BLaER1 (cell line): Measurements from ENCODE around the gene PRAME.

Source experiments
- H3K27ac ChIP-seq: shearing (Covaris generic); formaldehyde crosslinking; 2 replicates; pipeline ENCODE4 v1.8.1; 2022
- H3K27me3 ChIP-seq: shearing (Covaris generic); formaldehyde crosslinking; 2 replicates; pipeline ENCODE4 v1.8.1; 2022
- H3K36me3 ChIP-seq: shearing (Covaris generic); formaldehyde crosslinking; 2 replicates; pipeline ENCODE4 v1.8.1; 2022
- H3K4me1 ChIP-seq: shearing (Covaris generic); formaldehyde crosslinking; 2 replicates; pipeline ENCODE4 v1.8.1; 2022
- H3K4me2 ChIP-seq: shearing (Covaris generic); formaldehyde crosslinking; 2 replicates; pipeline ENCODE4 v1.8.1; 2022
- H3K4me3 ChIP-seq: shearing (Covaris generic); formaldehyde crosslinking; 2 replicates; pipeline ENCODE4 v1.8.1; 2022
- H3K9ac ChIP-seq: shearing (Covaris generic); formaldehyde crosslinking; 2 replicates; pipeline ENCODE4 v1.8.1; 2022
- H3K9me3 ChIP-seq: shearing (Covaris generic); formaldehyde crosslinking; 2 replicates; pipeline ENCODE4 v1.8.1; 2022
- H4K20me1 ChIP-seq: shearing (Covaris generic); formaldehyde crosslinking; 2 replicates; pipeline ENCODE4 v1.8.1; 2022
- Cebpa-rat ChIP-seq: shearing (Covaris generic); IDR thresholded peaks from 2 replicates; pipeline ENCODE4 v1.8.1; 2022

Gene PRAME

GRCh38 chr22:22553141-22553540 is 5.9 kb downstream of the PRAME start:
- Histone ChIP-seq H3K27me3 (no peaks in the 10 kb centered on the region), H3K4me1 (peaks cover 7% of the 10 kb centered on the region), H3K9me3 (peaks cover 9% of the 10 kb centered on the region), H3K27ac (no peak overlapping the region), H3K36me3 (no peaks in the 10 kb centered on the region), H4K20me1 (no peaks in the 10 kb centered on the region), H3K4me2 (no peak overlapping the region), H3K9ac (no peak overlapping the region), H3K4me3 (no peak overlapping the region)
- TF ChIP-seq Cebpa-rat = no peak

- Histone ChIP-seq H3K4me3 (no peak overlapping the region), H3K4me1 (peaks cover 12% of the 10 kb centered on the region), H3K27me3 (no peaks in the 10 kb centered on the region), H3K9ac (no peak overlapping the region), H3K27ac (no peak overlapping the region), H3K4me2 (no peak overlapping the region), H3K9me3 (peaks cover 9% of the 10 kb centered on the region), H4K20me1 (no peaks in the 10 kb centered on the region), H3K36me3 (no peaks in the 10 kb centered on the region)
- no peak for TF ChIP-seq Cebpa-rat
Observed at GRCh38 chr22:22552630-22553029, 6.4 kb downstream of the PRAME start.

GRCh38 chr22:22550789-22551434 is 8.2 kb downstream of the PRAME start:
- H3K27me3 ChIP-seq = no peaks in the 10 kb centered on the region
- no peak for TF ChIP-seq Cebpa-rat
- no peaks in the 10 kb centered on the region for H3K36me3 ChIP-seq
- no peaks in the 10 kb centered on the region for H4K20me1 ChIP-seq
- H3K4me1 ChIP-seq = peaks cover 19% of the 10 kb centered on the region
- no peak overlapping the region for H3K9ac ChIP-seq
- H3K9me3 ChIP-seq = no peaks in the 10 kb centered on the region
- H3K4me2 ChIP-seq = no peak overlapping the region
- H3K27ac ChIP-seq = no peak overlapping the region
- no peak overlapping the region for H3K4me3 ChIP-seq

- Histone ChIP-seq H3K27me3 (no peaks in the 10 kb centered on the region), H3K9me3 (no peaks in the 10 kb centered on the region), H3K36me3 (no peaks in the 10 kb centered on the region), H3K27ac (no peak overlapping the region), H3K4me1 (peaks cover 19% of the 10 kb centered on the region), H3K4me3 (no peak overlapping the region), H4K20me1 (no peaks in the 10 kb centered on the region), H3K9ac (no peak overlapping the region), H3K4me2 (no peak overlapping the region)
- TF ChIP-seq Cebpa-rat = no peak
Observed at GRCh38 chr22:22548910-22549309, 10.2 kb downstream of the PRAME start.

- H3K4me3 ChIP-seq = no peak overlapping the region
- no peak overlapping the region for H3K27ac ChIP-seq
- H4K20me1 ChIP-seq = no peaks in the 10 kb centered on the region
- TF ChIP-seq Cebpa-rat = no peak
- H3K4me2 ChIP-seq = peak overlapping the region; percentile 34; the same call in 1 of the 2 replicates
- H3K27me3 ChIP-seq = no peaks in the 10 kb centered on the region
- no peak overlapping the region for H3K9ac ChIP-seq
- H3K36me3 ChIP-seq = no peaks in the 10 kb centered on the region
- H3K9me3 ChIP-seq = no peaks in the 10 kb centered on the region
- peaks cover 19% of the 10 kb centered on the region for H3K4me1 ChIP-seq
Observed at GRCh38 chr22:22548317-22548716, 10.7 kb downstream of the PRAME start.

GRCh38 chr22:22547692-22548300 is 11.3 kb downstream of the PRAME start:
- Histone ChIP-seq H3K27me3 (no peaks in the 10 kb centered on the region), H3K27ac (no peak overlapping the region), H3K4me1 (peaks cover 19% of the 10 kb centered on the region), H3K36me3 (no peaks in the 10 kb centered on the region), H3K9me3 (no peaks in the 10 kb centered on the region), H3K4me3 (no peak overlapping the region), H4K20me1 (no peaks in the 10 kb centered on the region), H3K9ac (no peak overlapping the region), H3K4me2 (peak overlapping the region; percentile 34)
- no peak for TF ChIP-seq Cebpa-rat

GRCh38 chr22:22547226-22547625 is 11.8 kb downstream of the PRAME start:
- Histone ChIP-seq H4K20me1 (no peaks in the 10 kb centered on the region), H3K27me3 (no peaks in the 10 kb centered on the region), H3K9me3 (no peaks in the 10 kb centered on the region), H3K4me1 (peaks cover 15% of the 10 kb centered on the region), H3K4me3 (no peak overlapping the region), H3K36me3 (no peaks in the 10 kb centered on the region), H3K27ac (no peak overlapping the region), H3K9ac (no peak overlapping the region), H3K4me2 (peak overlapping the region; percentile 34; the same call in 1 of the 2 replicates)
- no peak for TF ChIP-seq Cebpa-rat

- Histone ChIP-seq H3K27ac (no peak overlapping the region), H3K4me2 (no peak overlapping the region), H3K9ac (no peak overlapping the region), H3K9me3 (no peaks in the 10 kb centered on the region), H3K27me3 (no peaks in the 10 kb centered on the region), H3K4me3 (no peak overlapping the region), H4K20me1 (no peaks in the 10 kb centered on the region), H3K36me3 (no peaks in the 10 kb centered on the region), H3K4me1 (peaks cover 15% of the 10 kb centered on the region)
- TF ChIP-seq Cebpa-rat = no peak
Observed at GRCh38 chr22:22546490-22546889, 12.6 kb downstream of the PRAME start.

- H3K9me3 ChIP-seq = no peaks in the 10 kb centered on the region
- H3K36me3 ChIP-seq = no peaks in the 10 kb centered on the region
- TF ChIP-seq Cebpa-rat = no peak
- no peaks in the 10 kb centered on the region for H4K20me1 ChIP-seq
- no peak overlapping the region for H3K4me3 ChIP-seq
- H3K27ac ChIP-seq = no peak overlapping the region
- H3K27me3 ChIP-seq = no peaks in the 10 kb centered on the region
- no peak overlapping the region for H3K4me2 ChIP-seq
- H3K4me1 ChIP-seq = peaks cover 15% of the 10 kb centered on the region
- H3K9ac ChIP-seq = no peak overlapping the region
Observed at GRCh38 chr22:22545084-22545483, 14.0 kb downstream of the PRAME start.

- Histone ChIP-seq H3K9ac (no peak overlapping the region), H3K27me3 (no peaks in the 10 kb centered on the region), H3K27ac (no peak overlapping the region), H3K9me3 (no peaks in the 10 kb centered on the region), H3K4me3 (no peak overlapping the region), H4K20me1 (no peaks in the 10 kb centered on the region), H3K4me2 (no peak overlapping the region), H3K36me3 (no peaks in the 10 kb centered on the region), H3K4me1 (no peaks in the 10 kb centered on the region)
- TF ChIP-seq Cebpa-rat = no peak
Observed at GRCh38 chr22:22538226-22538989, 20.7 kb downstream of the PRAME start.
